ENCODE results near the gene MEGF10.

Gene MEGF10

DNA sequence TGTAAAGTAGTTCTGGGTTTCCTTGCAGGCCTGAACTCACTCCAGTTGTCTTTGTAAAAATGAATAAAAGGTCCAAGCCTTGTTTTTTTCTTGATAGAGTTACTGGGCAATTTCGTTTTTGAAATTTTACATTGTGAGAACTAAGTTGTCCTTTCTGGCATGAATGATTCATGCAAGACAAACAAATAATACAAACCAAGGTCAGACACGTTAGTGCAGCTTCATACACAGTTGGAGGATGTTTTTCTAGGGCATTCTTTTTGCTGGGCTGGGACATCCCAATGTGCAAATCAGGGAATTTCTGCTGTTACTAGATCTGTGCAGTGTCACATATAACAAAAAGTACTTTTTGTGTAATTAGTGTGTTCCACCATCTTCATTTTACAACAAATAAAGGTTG, 96.0 kb downstream of the MEGF10 start:
- Histone ChIP-seq H4K91ac (ENCODE audit: low read length) (no peak overlapping the region), H2AK5ac (ENCODE audit: low read length, severe bottlenecking) (no peak overlapping the region), H3K18ac (ENCODE audit: low read depth in 1 of 2, low read length in 2 of 2) (no peak overlapping the region), H3K4me2 (ENCODE audit: low read length, poor library complexity, severe bottlenecking) (no peak overlapping the region), H3K4me3 (ENCODE audit: insufficient read depth in 1 of 2, low read depth in 1 of 2, low read length in 2 of 2) (no peak overlapping the region), H3K4me1 (ENCODE audit: control insufficient read depth, insufficient read depth, low read depth, low read length) (peaks cover 1% of the 10 kb centered on the region), H3K9me3 (ENCODE audit: control insufficient read depth, low read length) (no peaks in the 10 kb centered on the region), H3K4ac (ENCODE audit: low read depth in 1 of 2, low read length in 2 of 2) (no peak overlapping the region), H3K9ac (ENCODE audit: low read length) (no peak overlapping the region), H2BK15ac (ENCODE audit: low read depth, poor library complexity, severe bottlenecking) (no peak overlapping the region), H4K8ac (ENCODE audit: low read length) (no peak overlapping the region), H3K79me1 (replicated peaks; ENCODE audit: low read length, poor library complexity, severe bottlenecking) (no peaks in the 10 kb centered on the region), H3K23ac (ENCODE audit: low read length in 2 of 2) (no peak overlapping the region), H2BK12ac (ENCODE audit: low read length in 2 of 2) (no peak overlapping the region), H3K14ac (ENCODE audit: low read length in 2 of 2) (no peak overlapping the region), H3K36me3 (ENCODE audit: control insufficient read depth in 1 of 2, insufficient read depth in 2 of 2, low read depth in 1 of 2, low read length in 2 of 2) (no peaks in the 10 kb centered on the region), H3K27me3 (ENCODE audit: control insufficient read depth in 1 of 2, insufficient read depth in 1 of 2, low read length in 2 of 2) (no peaks in the 10 kb centered on the region), H2BK5ac (ENCODE audit: low read depth, low read length, poor library complexity, severe bottlenecking) (no peak overlapping the region), H2AFZ (ENCODE audit: low read depth, low read length) (no peak overlapping the region), H2BK120ac (ENCODE audit: low read depth, low read length) (no peak overlapping the region), H3K27ac (ENCODE audit: low read length, poor library complexity, severe bottlenecking) (no peak overlapping the region)
- no CpG with 5 or more reads among the region's 2 CpGs for WGBS
- DNase-seq: peak; percentile 31

DNA sequence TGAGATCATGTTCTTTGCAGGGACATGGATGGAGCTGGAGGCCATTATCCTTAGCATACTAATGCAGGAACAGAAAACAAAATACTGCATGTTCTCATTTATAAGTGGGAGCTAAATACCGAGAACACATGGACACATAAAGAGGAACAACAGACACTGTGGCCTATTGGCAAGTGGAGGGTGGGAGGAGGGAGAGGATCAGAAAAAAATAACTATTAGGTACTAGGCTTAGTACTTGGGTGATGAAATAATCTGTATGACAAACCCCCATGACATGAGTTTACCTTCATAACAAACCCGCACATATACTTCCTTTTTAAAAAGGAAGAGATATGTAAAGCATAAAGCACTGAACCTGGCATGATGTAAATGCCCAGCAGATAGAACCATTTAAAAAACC, 99.0 kb downstream of the MEGF10 start:
- no peak overlapping the region for H2BK120ac ChIP-seq (ENCODE audit: low read depth, low read length)
- no peak overlapping the region for H2BK15ac ChIP-seq (ENCODE audit: low read depth, poor library complexity, severe bottlenecking)
- no peak overlapping the region for H4K8ac ChIP-seq (ENCODE audit: low read length)
- no peaks in the 10 kb centered on the region for H3K9me3 ChIP-seq (ENCODE audit: control insufficient read depth, low read length)
- no peak overlapping the region for H4K91ac ChIP-seq (ENCODE audit: low read length)
- H3K4me3 ChIP-seq (ENCODE audit: insufficient read depth in 1 of 2, low read depth in 1 of 2, low read length in 2 of 2): no peak overlapping the region
- peaks cover 0 to 6% of the 10 kb centered on the region in 2 experiments for H3K27me3 ChIP-seq (ENCODE audit: control insufficient read depth in 1 of 2, insufficient read depth in 1 of 2, low read length in 2 of 2)
- no peak overlapping the region for H3K18ac ChIP-seq (ENCODE audit: low read depth in 1 of 2, low read length in 2 of 2)
- no peak overlapping the region for H3K27ac ChIP-seq (ENCODE audit: low read length, poor library complexity, severe bottlenecking)
- WGBS: 100% methylated on average over 1 of the region's 2 CpGs
- H3K23ac ChIP-seq (ENCODE audit: low read length in 2 of 2): no peak overlapping the region
- H3K4me1 ChIP-seq (ENCODE audit: control insufficient read depth, insufficient read depth, low read depth, low read length): peaks cover 1% of the 10 kb centered on the region
- no peak overlapping the region for H3K4me2 ChIP-seq (ENCODE audit: low read length, poor library complexity, severe bottlenecking)
- no peak overlapping the region for H2AFZ ChIP-seq (ENCODE audit: low read depth, low read length)
- no peaks in the 10 kb centered on the region for H3K79me1 ChIP-seq (replicated peaks; ENCODE audit: low read length, poor library complexity, severe bottlenecking)
- H3K4ac ChIP-seq (ENCODE audit: low read depth in 1 of 2, low read length in 2 of 2): no peak overlapping the region
- no peak overlapping the region for H2AK5ac ChIP-seq (ENCODE audit: low read length, severe bottlenecking)
- H2BK12ac ChIP-seq (ENCODE audit: low read length in 2 of 2): no peak overlapping the region
- no peak overlapping the region for H2BK5ac ChIP-seq (ENCODE audit: low read depth, low read length, poor library complexity, severe bottlenecking)
- no peak overlapping the region for H3K14ac ChIP-seq (ENCODE audit: low read length in 2 of 2)
- DNase-seq: no peak
- H3K9ac ChIP-seq (ENCODE audit: low read length): no peak overlapping the region
- no peaks in the 10 kb centered on the region for H3K36me3 ChIP-seq (ENCODE audit: control insufficient read depth in 1 of 2, insufficient read depth in 2 of 2, low read depth in 1 of 2, low read length in 2 of 2)

DNA sequence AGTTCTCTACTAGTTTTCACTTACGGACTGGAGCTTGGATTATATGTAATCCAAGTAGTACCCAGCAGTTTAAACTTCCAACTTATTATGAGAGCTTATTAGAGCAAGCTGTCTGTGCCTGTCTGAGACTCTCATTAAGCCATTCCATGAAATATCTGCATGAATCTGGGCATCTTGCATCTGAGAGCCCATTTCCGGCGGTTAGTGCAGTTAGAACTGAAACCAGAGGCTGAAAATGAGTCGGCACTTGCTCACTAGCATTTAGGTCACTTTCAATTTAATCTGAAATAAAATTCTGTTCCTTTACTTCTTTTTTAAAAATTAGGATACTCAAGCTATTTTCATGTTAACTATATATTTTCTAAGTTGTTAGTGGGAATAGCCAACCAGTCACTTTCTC, 102.2 kb downstream of the MEGF10 start:
- Histone ChIP-seq H3K18ac (ENCODE audit: low read depth in 1 of 2, low read length in 2 of 2) (no peak overlapping the region), H3K27ac (ENCODE audit: low read length, poor library complexity, severe bottlenecking) (no peak overlapping the region), H4K8ac (ENCODE audit: low read length) (no peak overlapping the region), H3K23ac (ENCODE audit: low read length in 2 of 2) (no peak overlapping the region), H2BK15ac (ENCODE audit: low read depth, poor library complexity, severe bottlenecking) (no peak overlapping the region), H2BK120ac (ENCODE audit: low read depth, low read length) (no peak overlapping the region), H3K14ac (ENCODE audit: low read length in 2 of 2) (no peak overlapping the region), H3K4me3 (ENCODE audit: insufficient read depth in 1 of 2, low read depth in 1 of 2, low read length in 2 of 2) (no peak overlapping the region), H2BK5ac (ENCODE audit: low read depth, low read length, poor library complexity, severe bottlenecking) (no peak overlapping the region), H3K79me1 (replicated peaks; ENCODE audit: low read length, poor library complexity, severe bottlenecking) (no peaks in the 10 kb centered on the region), H2AK5ac (ENCODE audit: low read length, severe bottlenecking) (no peak overlapping the region), H3K9ac (ENCODE audit: low read length) (no peak overlapping the region), H4K91ac (ENCODE audit: low read length) (no peak overlapping the region), H3K27me3 (ENCODE audit: control insufficient read depth in 1 of 2, insufficient read depth in 1 of 2, low read length in 2 of 2) (peaks cover 0 to 14% of the 10 kb centered on the region in 2 experiments), H3K4me2 (ENCODE audit: low read length, poor library complexity, severe bottlenecking) (no peak overlapping the region), H3K4ac (ENCODE audit: low read depth in 1 of 2, low read length in 2 of 2) (no peak overlapping the region), H2AFZ (ENCODE audit: low read depth, low read length) (no peak overlapping the region), H3K9me3 (ENCODE audit: control insufficient read depth, low read length) (no peaks in the 10 kb centered on the region), H3K36me3 (ENCODE audit: control insufficient read depth in 1 of 2, insufficient read depth in 2 of 2, low read depth in 1 of 2, low read length in 2 of 2) (no peaks in the 10 kb centered on the region), H3K4me1 (ENCODE audit: control insufficient read depth, insufficient read depth, low read depth, low read length) (no peaks in the 10 kb centered on the region), H2BK12ac (ENCODE audit: low read length in 2 of 2) (no peak overlapping the region)
- DNase-seq: no peak
- 92% methylated on average over 3 of the region's 4 CpGs for WGBS

DNA sequence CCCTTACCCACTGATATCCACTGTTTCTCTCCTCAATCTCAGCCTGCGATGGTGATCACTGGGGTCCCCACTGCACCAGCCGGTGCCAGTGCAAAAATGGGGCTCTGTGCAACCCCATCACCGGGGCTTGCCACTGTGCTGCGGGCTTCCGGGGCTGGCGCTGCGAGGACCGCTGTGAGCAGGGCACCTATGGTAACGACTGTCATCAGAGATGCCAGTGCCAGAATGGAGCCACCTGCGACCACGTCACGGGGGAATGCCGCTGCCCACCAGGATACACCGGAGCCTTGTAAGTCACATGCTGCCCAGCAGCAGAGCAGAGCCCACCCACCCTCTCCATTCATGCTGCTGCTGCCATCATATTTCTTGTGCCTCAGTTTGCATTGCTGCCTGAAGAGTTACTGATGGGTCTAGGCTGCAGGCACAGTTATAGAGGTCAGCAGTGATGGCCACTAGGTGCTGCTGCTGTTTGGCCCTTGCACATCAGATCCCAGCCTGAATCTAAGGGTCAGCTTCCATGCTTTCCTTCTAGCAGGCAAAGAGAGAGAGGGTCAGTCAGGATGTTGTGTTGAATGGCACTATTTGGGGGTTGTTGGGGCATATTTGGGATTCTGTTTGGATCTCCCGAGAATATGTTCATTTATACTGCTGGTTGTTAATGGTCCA, 106.0 kb downstream of the MEGF10 start:
- no peak overlapping the region for H3K4me2 ChIP-seq (ENCODE audit: low read length, poor library complexity, severe bottlenecking)
- no peak overlapping the region for H4K8ac ChIP-seq (ENCODE audit: low read length)
- no peak overlapping the region for H2BK15ac ChIP-seq (ENCODE audit: low read depth, poor library complexity, severe bottlenecking)
- H2AK5ac ChIP-seq (ENCODE audit: low read length, severe bottlenecking): no peak overlapping the region
- H2BK5ac ChIP-seq (ENCODE audit: low read depth, low read length, poor library complexity, severe bottlenecking): no peak overlapping the region
- H3K27me3 ChIP-seq (ENCODE audit: control insufficient read depth in 1 of 2, insufficient read depth in 1 of 2, low read length in 2 of 2): peaks cover 0 to 28% of the 10 kb centered on the region in 2 experiments
- H2BK120ac ChIP-seq (ENCODE audit: low read depth, low read length): no peak overlapping the region
- H3K27ac ChIP-seq (ENCODE audit: low read length, poor library complexity, severe bottlenecking): no peak overlapping the region
- H3K9me3 ChIP-seq (ENCODE audit: control insufficient read depth, low read length): no peaks in the 10 kb centered on the region
- H2BK12ac ChIP-seq (ENCODE audit: low read length in 2 of 2): no peak overlapping the region
- 96% methylated on average over 15 of the region's 15 CpGs for WGBS
- no peaks in the 10 kb centered on the region for H3K36me3 ChIP-seq (ENCODE audit: control insufficient read depth in 1 of 2, insufficient read depth in 2 of 2, low read depth in 1 of 2, low read length in 2 of 2)
- H3K23ac ChIP-seq (ENCODE audit: low read length in 2 of 2): no peak overlapping the region
- H3K4ac ChIP-seq (ENCODE audit: low read depth in 1 of 2, low read length in 2 of 2): no peak overlapping the region
- H3K4me1 ChIP-seq (ENCODE audit: control insufficient read depth, insufficient read depth, low read depth, low read length): no peaks in the 10 kb centered on the region
- H2AFZ ChIP-seq (ENCODE audit: low read depth, low read length): no peak overlapping the region
- H3K4me3 ChIP-seq (ENCODE audit: insufficient read depth in 1 of 2, low read depth in 1 of 2, low read length in 2 of 2): no peak overlapping the region
- no peak overlapping the region for H4K91ac ChIP-seq (ENCODE audit: low read length)
- H3K18ac ChIP-seq (ENCODE audit: low read depth in 1 of 2, low read length in 2 of 2): no peak overlapping the region
- no peak overlapping the region for H3K9ac ChIP-seq (ENCODE audit: low read length)
- no peak overlapping the region for H3K14ac ChIP-seq (ENCODE audit: low read length in 2 of 2)
- no peak for DNase-seq
- H3K79me1 ChIP-seq (replicated peaks; ENCODE audit: low read length, poor library complexity, severe bottlenecking): no peaks in the 10 kb centered on the region
